Gastroesophageal sphincter (tissue), 3 donors: Measurements from ENCODE around the gene LIM2.

Source experiments
- CTCF ChIP-seq, 4 experiments: fragments of 200-600 bp in 2 of 4; fragments of 450-650 bp in 2 of 4; sonication (generic) in 1 of 4; IDR thresholded peaks; one replicate each; pipeline ENCODE4 v1.5.1; 2017 to 2019; ENCODE audit warnings: antibody characterized with exemption in 4 of 4, mild to moderate bottlenecking in 2 of 4, moderate library complexity in 2 of 4
- EP300 ChIP-seq: sonication (generic); formaldehyde crosslinking; IDR thresholded peaks from one replicate; pipeline ENCODE4 v1.6.1; 2017; ENCODE audit warnings: antibody characterized with exemption, mild to moderate bottlenecking
- POLR2A ChIP-seq, 2 donors: fragments of 450-650 bp; IDR thresholded peaks; one replicate each; pipeline ENCODE4 v1.6.1; 2017; ENCODE audit warnings: antibody characterized with exemption in 2 of 2, mild to moderate bottlenecking in 2 of 2, moderate library complexity in 1 of 2
- POLR2AphosphoS5 ChIP-seq: sonication (generic); formaldehyde crosslinking; IDR thresholded peaks from one replicate; pipeline ENCODE4 v1.6.1; 2017; ENCODE audit warnings: antibody characterized with exemption

DNA sequence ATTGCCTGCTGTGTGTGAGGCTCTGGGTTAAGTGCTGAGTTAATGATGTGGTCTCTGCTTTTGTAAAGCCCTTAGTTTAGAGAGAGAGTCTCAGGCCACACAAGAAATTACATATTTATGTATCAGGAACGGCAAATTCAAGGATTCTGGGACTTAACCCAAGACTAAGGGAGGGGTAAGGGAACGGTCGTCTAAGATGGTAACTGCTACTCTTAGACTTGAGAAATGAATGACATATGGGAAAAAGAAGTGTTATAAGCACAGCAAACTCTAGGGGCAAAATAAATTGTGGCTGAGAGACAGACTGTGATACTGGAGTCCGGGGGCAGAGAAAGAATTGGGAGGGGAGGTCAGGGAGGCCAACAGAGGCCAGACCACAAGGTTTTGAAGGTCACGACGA, 56.1 kb downstream of the LIM2 start:
- TF ChIP-seq POLR2A (IDR thresholded peaks at IDR 0.05) (no peak), CTCF (IDR thresholded peaks at IDR 0.05) (no peak), EP300 (no peak), POLR2AphosphoS5 (no peak)
